Fibroblast of mammary gland (primary cell): ENCODE measurements around the gene TNFRSF1B.

ENCODE experiments used
- DNase-seq: peaks from one replicate; pipeline ENCODE4 v3.0.0-alpha.2; 2010; ENCODE audit warnings: low read depth
- H3K4me3 ChIP-seq: 2 replicates; pipeline ENCODE4 v1.5.1; 2011; ENCODE audit warnings: low read depth, mild to moderate bottlenecking, low read length, moderate library complexity; ENCODE audit not compliant: control insufficient read depth
- TF ChIP-seq, protein P1 (sequence below): conservative IDR thresholded peaks from 2 replicates; pipeline ENCODE4 v1.5.1; 2011; ENCODE audit warnings: low read depth, low read length, inconsistent platforms; ENCODE audit not compliant: control insufficient read depth, insufficient read depth

Gene TNFRSF1B

DNA sequence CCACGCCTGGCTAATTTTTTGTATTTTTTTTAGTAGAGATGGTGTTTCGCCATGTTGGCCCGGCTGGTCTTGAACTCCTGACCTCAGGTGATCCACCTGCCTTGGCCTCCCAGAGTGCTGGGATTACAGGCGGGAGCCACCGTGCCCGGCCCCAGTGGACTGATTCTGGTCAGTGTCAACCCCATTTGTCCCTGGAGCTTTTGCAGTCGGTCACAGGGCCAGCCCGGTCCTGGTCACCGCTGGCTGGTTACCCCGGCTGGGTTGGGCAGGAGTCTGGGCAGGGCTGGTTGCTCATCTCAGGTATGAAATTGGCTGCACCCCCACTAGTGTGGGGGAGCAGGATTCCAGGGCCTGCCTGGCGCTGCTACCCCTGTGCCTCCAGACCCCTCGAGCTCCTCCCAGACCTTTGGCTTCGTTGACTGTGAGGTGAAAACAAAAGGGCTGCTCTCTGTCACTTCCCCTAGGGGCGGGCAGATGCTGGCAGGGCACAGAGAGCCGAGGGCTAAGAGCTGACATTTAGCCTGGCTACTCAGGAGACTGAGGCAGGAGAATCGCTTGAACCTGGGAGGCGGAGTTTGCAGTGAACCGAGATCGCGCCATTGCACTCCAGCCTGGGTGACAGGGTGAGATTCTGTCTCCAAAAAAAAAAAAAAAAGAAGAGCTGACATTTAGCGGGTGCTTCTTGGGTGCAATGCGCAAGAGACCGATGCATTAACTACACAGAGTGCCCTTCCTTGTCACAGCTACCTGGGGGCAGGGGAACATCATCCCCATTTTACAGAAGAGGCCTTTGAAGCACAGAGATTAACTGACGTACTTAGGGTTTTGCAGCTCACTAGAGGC, 10.6 kb downstream of the TNFRSF1B start:
- TF ChIP-seq, protein P1, sequence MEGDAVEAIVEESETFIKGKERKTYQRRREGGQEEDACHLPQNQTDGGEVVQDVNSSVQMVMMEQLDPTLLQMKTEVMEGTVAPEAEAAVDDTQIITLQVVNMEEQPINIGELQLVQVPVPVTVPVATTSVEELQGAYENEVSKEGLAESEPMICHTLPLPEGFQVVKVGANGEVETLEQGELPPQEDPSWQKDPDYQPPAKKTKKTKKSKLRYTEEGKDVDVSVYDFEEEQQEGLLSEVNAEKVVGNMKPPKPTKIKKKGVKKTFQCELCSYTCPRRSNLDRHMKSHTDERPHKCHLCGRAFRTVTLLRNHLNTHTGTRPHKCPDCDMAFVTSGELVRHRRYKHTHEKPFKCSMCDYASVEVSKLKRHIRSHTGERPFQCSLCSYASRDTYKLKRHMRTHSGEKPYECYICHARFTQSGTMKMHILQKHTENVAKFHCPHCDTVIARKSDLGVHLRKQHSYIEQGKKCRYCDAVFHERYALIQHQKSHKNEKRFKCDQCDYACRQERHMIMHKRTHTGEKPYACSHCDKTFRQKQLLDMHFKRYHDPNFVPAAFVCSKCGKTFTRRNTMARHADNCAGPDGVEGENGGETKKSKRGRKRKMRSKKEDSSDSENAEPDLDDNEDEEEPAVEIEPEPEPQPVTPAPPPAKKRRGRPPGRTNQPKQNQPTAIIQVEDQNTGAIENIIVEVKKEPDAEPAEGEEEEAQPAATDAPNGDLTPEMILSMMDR: no peak
- H3K4me3 ChIP-seq: no peak overlapping the region
- DNase-seq: no peak

DNA sequence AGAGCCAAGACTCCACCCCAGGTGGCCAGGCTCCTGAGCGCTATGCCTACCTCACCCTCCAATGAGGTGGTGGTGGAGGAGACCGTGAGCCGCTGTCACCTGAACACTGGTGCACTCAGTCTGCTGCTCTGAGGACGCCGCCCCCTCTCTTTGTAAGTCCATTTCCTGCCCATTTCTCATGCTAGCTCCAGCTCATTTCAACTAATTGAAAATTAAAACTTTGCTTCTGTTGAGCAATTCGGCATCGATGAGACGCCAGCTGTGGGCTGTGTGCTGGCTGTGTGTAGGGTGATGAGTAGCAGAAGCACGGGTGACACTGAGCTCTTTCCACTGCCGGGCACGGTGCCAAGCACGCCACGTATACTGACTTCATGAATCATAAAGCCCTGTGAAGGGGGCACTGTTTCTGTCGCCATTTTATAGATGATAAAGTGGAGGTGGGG, 11.2 kb downstream of the TNFRSF1B start:
- DNase-seq: peak; percentile 92
- no peak overlapping the region for H3K4me3 ChIP-seq
- TF ChIP-seq, protein P1: no peak

DNA sequence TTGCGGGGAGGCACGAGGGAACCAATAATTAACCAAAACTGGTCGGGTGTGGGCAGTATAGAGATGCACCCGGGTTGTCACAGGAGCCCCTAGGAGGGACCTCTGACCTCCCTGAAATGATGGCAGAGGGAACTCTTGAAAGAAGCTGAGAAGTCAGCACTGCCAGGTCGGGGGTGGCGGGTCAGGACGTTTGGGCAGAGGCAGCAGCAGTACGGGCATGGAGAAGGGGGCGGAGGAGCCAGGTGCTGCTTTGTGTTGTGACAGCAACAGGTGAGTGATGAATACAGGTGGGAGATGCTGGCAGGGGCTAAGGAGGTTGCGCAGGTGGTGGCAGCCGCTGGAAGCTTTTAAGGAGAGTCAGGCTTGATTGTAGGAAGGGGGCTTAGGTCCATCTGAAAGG, 11.7 kb downstream of the TNFRSF1B start:
- no peak for DNase-seq
- TF ChIP-seq, protein P1: no peak
- no peak overlapping the region for H3K4me3 ChIP-seq

DNA sequence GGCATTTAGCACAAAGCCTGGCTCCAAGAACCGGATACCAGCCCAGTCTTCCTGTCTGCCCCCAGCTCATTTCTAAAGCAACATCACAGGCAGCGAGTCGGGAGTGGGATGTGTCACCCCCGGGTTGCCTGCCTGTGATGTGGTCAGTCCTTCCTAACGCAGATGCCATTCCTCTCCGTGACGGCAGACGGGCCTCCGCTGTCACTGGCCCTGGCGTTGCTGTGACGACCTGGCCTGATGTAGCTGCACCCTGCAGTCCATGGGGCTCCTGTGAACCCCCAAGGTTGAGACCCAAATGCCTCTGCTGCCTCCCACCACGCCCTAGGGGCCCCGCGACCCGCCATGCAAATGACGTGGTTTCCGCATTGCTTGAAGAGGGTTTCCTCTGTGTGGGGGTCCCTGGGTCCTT, 12.3 kb downstream of the TNFRSF1B start:
- DNase-seq: no peak

DNA sequence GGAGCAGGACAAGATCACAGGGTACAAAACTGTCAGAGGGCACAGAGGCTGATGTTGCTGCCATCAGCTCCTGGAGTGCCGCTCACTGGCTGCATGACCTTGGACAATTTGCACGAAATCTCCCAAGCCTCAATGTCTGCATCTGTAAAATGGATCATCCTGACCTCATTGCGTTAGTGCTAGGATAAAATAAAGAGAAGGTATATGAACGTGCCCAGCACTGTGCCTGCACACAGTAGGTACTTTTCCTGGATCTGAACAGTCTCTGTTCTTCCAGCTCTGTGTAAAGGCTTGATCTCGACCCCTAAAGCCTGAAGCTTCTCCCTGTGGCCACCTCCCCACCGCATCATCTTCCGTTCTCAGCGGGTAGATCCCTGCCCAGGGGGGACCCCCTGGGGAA, 12.9 kb downstream of the TNFRSF1B start:
- TF ChIP-seq, protein P1: no peak
- DNase-seq: no peak
- H3K4me3 ChIP-seq: no peak overlapping the region

More for the DNA sequence above, 12.3 kb downstream of the TNFRSF1B start:
- TF ChIP-seq, protein P1: no peak
- no peak overlapping the region for H3K4me3 ChIP-seq

DNA sequence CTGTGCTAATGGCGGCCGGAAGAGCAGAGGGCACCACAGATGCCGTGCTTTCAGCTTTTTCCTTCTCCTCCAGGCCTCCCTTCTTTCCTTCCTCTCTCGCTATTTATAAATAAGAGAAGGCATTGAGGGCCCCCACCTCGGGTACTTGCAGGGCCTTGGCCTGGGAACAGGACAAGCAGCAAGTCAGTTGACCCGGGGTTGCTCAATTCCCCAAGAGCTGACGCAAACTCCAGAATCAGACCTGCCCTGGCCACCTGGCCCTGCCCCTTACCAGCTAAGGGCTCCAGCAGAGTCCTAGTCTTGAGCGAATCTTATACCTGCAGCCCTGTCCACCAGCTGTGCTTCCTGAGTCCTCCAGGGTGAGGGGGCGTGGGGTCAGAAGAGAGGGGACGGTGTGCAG, 13.5 kb downstream of the TNFRSF1B start:
- TF ChIP-seq, protein P1: no peak
- no peak for DNase-seq
- H3K4me3 ChIP-seq: no peak overlapping the region
